Heart left ventricle (tissue), 13 donors: ENCODE data around the gene AMN.

Experiments
- CTCF ChIP-seq, 12 donors: fragments of 200-600 bp; sonication (generic) in 4 of 12; IDR thresholded peaks; one replicate each; pipeline versions ENCODE4 v1.5.0 to v1.8.0; 2018 to 2022; ENCODE audit warnings: antibody characterized with exemption in 12 of 12, mild to moderate bottlenecking in 5 of 12
- POLR2A ChIP-seq, 2 donors: fragments of 450-650 bp; IDR thresholded peaks; one replicate each; pipeline ENCODE4 v1.6.1; 2017; ENCODE audit warnings: antibody characterized with exemption in 2 of 2, mild to moderate bottlenecking in 2 of 2, moderate library complexity in 2 of 2
- donor health status: ischemic (EF 13 %, LVEDD 7.1; RV severe dilation, severe dysfunction).
- donor health status: DM: no; HTN: yes; CAD: no.
- donor health status: DM: no; HTN: no; CAD: no.
- donor health status: ischemic (EF 25% LVEDD 6.9; RV normal size, moderate dysfunction).
- donor health status: ischemic (EF 25% LVEDD 5.7; RV mildly dilated, moderate dysfunction).
- donor health status: ischemic (EF 35%, LVEDD 5.7; RV mildly dilated, moderate dysfunction).
- donor health status: nonischemic (EF 11% LVEDD 7.7; RV severe dilation, severe dysfunction).
- donor health status: DM: yes; HTN: yes; CAD: no.
- donor health status: PGD.
- donor health status: ischemic (EF 29% LVEDD 5.4; RV normal size, mild dysfunction).
- donor health status: nonischemic (EF 23%, LVEDD 6.1; RV moderate dilation, normal function).

- no peak for TF ChIP-seq CTCF (IDR thresholded peaks at IDR 0.05)
- TF ChIP-seq POLR2A (IDR thresholded peaks at IDR 0.05) = no peak
These were observed 42.8 kb downstream of the AMN start for GRCh38 chr14:102965282-102965681.
